ENCODE data around the gene GHDC.
"Not testable (repeated sequence)": the region's sequence is repeated elsewhere in the genome, so short reads cannot be mapped to it uniquely, and the experiment has no call there.

Gene GHDC

GRCh38 chr17:42227849-42228700 is 33.8 kb upstream of the GHDC start:
- H3K36me3 ChIP-seq (ENCODE audit: control insufficient read depth in 1 of 2, insufficient read depth in 2 of 2, low read length in 2 of 2), result peaks cover 9 to 28% of the 10 kb centered on the region in 2 donors
- no peak overlapping the region for H3K9ac ChIP-seq (ENCODE audit: low read depth in 1 of 2, low read length in 2 of 2)
- no peaks in the 10 kb centered on the region for H3K4me1 ChIP-seq (ENCODE audit: control insufficient read depth in 1 of 2, insufficient read depth in 2 of 2, low read length in 2 of 2)
- H3K27me3 ChIP-seq (ENCODE audit: control insufficient read depth in 1 of 2, insufficient read depth in 2 of 2, low read length in 2 of 2), result no peaks in the 10 kb centered on the region
- H3K9me3 ChIP-seq (ENCODE audit: control insufficient read depth in 1 of 2, low read length in 2 of 2), result no peaks in the 10 kb centered on the region
- no peak overlapping the region for H3K27ac ChIP-seq (ENCODE audit: low read depth, low read length)
- no peak overlapping the region for H3K4me3 ChIP-seq (ENCODE audit: low read depth in 1 of 2, low read length in 2 of 2)

GRCh38 chr17:42225646-42226045 is 31.4 kb upstream of the GHDC start:
- H3K9me3 ChIP-seq (ENCODE audit: control insufficient read depth in 1 of 2, low read length in 2 of 2), result no peaks in the 10 kb centered on the region
- no peak overlapping the region for H3K4me3 ChIP-seq (ENCODE audit: low read depth in 1 of 2, low read length in 2 of 2)
- H3K36me3 ChIP-seq (ENCODE audit: control insufficient read depth in 1 of 2, insufficient read depth in 2 of 2, low read length in 2 of 2), result peaks cover 9 to 36% of the 10 kb centered on the region in 2 donors
- no peaks in the 10 kb centered on the region for H3K27me3 ChIP-seq (ENCODE audit: control insufficient read depth in 1 of 2, insufficient read depth in 2 of 2, low read length in 2 of 2)
- no peak overlapping the region for H3K27ac ChIP-seq (ENCODE audit: low read depth, low read length)
- H3K9ac ChIP-seq (ENCODE audit: low read depth in 1 of 2, low read length in 2 of 2), result no peak overlapping the region
- peaks cover 0 to 4% of the 10 kb centered on the region in 2 donors for H3K4me1 ChIP-seq (ENCODE audit: control insufficient read depth in 1 of 2, insufficient read depth in 2 of 2, low read length in 2 of 2)

GRCh38 chr17:42224651-42225050 is 30.4 kb upstream of the GHDC start:
- Histone ChIP-seq H3K27me3 (ENCODE audit: control insufficient read depth in 1 of 2, insufficient read depth in 2 of 2, low read length in 2 of 2) (no peaks in the 10 kb centered on the region), H3K27ac (ENCODE audit: low read depth, low read length) (no peak overlapping the region), H3K9ac (ENCODE audit: low read depth in 1 of 2, low read length in 2 of 2) (no peak overlapping the region), H3K4me1 (ENCODE audit: control insufficient read depth in 1 of 2, insufficient read depth in 2 of 2, low read length in 2 of 2) (peaks cover 0 to 4% of the 10 kb centered on the region in 2 donors), H3K36me3 (ENCODE audit: control insufficient read depth in 1 of 2, insufficient read depth in 2 of 2, low read length in 2 of 2) (peaks cover 9 to 36% of the 10 kb centered on the region in 2 donors), H3K4me3 (ENCODE audit: low read depth in 1 of 2, low read length in 2 of 2) (no peak overlapping the region), H3K9me3 (ENCODE audit: control insufficient read depth in 1 of 2, low read length in 2 of 2) (no peaks in the 10 kb centered on the region)

GRCh38 chr17:42221886-42222745 is 27.8 kb upstream of the GHDC start:
- Histone ChIP-seq H3K9me3 (ENCODE audit: control insufficient read depth in 1 of 2, low read length in 2 of 2) (no peaks in the 10 kb centered on the region), H3K36me3 (ENCODE audit: control insufficient read depth in 1 of 2, insufficient read depth in 2 of 2, low read length in 2 of 2) (peaks cover 11 to 46% of the 10 kb centered on the region in 2 donors), H3K4me3 (ENCODE audit: low read depth in 1 of 2, low read length in 2 of 2) (no peak overlapping the region), H3K4me1 (ENCODE audit: control insufficient read depth in 1 of 2, insufficient read depth in 2 of 2, low read length in 2 of 2) (peaks cover 0 to 4% of the 10 kb centered on the region in 2 donors), H3K9ac (ENCODE audit: low read depth in 1 of 2, low read length in 2 of 2) (no peak overlapping the region), H3K27me3 (ENCODE audit: control insufficient read depth in 1 of 2, insufficient read depth in 2 of 2, low read length in 2 of 2) (no peaks in the 10 kb centered on the region), H3K27ac (ENCODE audit: low read depth, low read length) (no peak overlapping the region)

GRCh38 chr17:42219280-42219679 is 25.0 kb upstream of the GHDC start:
- H3K27me3 ChIP-seq (ENCODE audit: control insufficient read depth in 1 of 2, insufficient read depth in 2 of 2, low read length in 2 of 2); H3K9ac ChIP-seq (ENCODE audit: low read depth in 1 of 2, low read length in 2 of 2); H3K27ac ChIP-seq (ENCODE audit: low read depth, low read length); H3K9me3 ChIP-seq (ENCODE audit: control insufficient read depth in 1 of 2, low read length in 2 of 2); H3K4me1 ChIP-seq (ENCODE audit: control insufficient read depth in 1 of 2, insufficient read depth in 2 of 2, low read length in 2 of 2); H3K4me3 ChIP-seq (ENCODE audit: low read depth in 1 of 2, low read length in 2 of 2): not testable (repeated sequence)
- peaks cover 8 to 59% of the 10 kb centered on the region in 2 donors for H3K36me3 ChIP-seq (ENCODE audit: control insufficient read depth in 1 of 2, insufficient read depth in 2 of 2, low read length in 2 of 2)

- Histone ChIP-seq H3K9ac (ENCODE audit: low read depth in 1 of 2, low read length in 2 of 2) (no peak overlapping the region), H3K27me3 (ENCODE audit: control insufficient read depth in 1 of 2, insufficient read depth in 2 of 2, low read length in 2 of 2) (no peaks in the 10 kb centered on the region), H3K27ac (ENCODE audit: low read depth, low read length) (no peak overlapping the region), H3K9me3 (ENCODE audit: control insufficient read depth in 1 of 2, low read length in 2 of 2) (no peaks in the 10 kb centered on the region), H3K4me1 (ENCODE audit: control insufficient read depth in 1 of 2, insufficient read depth in 2 of 2, low read length in 2 of 2) (no peaks in the 10 kb centered on the region), H3K4me3 (ENCODE audit: low read depth in 1 of 2, low read length in 2 of 2) (no peak overlapping the region), H3K36me3 (ENCODE audit: control insufficient read depth in 1 of 2, insufficient read depth in 2 of 2, low read length in 2 of 2) (peaks cover 14 to 57% of the 10 kb centered on the region in 2 donors)
Measured at GRCh38 chr17:42214156-42214555, 19.9 kb upstream of the GHDC start.

- Histone ChIP-seq H3K4me3 (ENCODE audit: low read depth in 1 of 2, low read length in 2 of 2) (no peak overlapping the region), H3K27ac (ENCODE audit: low read depth, low read length) (peak overlapping the region; percentile 27), H3K27me3 (ENCODE audit: control insufficient read depth in 1 of 2, insufficient read depth in 2 of 2, low read length in 2 of 2) (no peaks in the 10 kb centered on the region), H3K9me3 (ENCODE audit: control insufficient read depth in 1 of 2, low read length in 2 of 2) (no peaks in the 10 kb centered on the region), H3K36me3 (ENCODE audit: control insufficient read depth in 1 of 2, insufficient read depth in 2 of 2, low read length in 2 of 2) (peaks cover 17 to 50% of the 10 kb centered on the region in 2 donors), H3K9ac (ENCODE audit: low read depth in 1 of 2, low read length in 2 of 2) (no peak overlapping the region), H3K4me1 (ENCODE audit: control insufficient read depth in 1 of 2, insufficient read depth in 2 of 2, low read length in 2 of 2) (no peaks in the 10 kb centered on the region)
Measured at GRCh38 chr17:42212382-42212781, 18.1 kb upstream of the GHDC start.

- H3K9ac ChIP-seq (ENCODE audit: low read depth in 1 of 2, low read length in 2 of 2); H3K4me1 ChIP-seq (ENCODE audit: control insufficient read depth in 1 of 2, insufficient read depth in 2 of 2, low read length in 2 of 2); H3K9me3 ChIP-seq (ENCODE audit: control insufficient read depth in 1 of 2, low read length in 2 of 2); H3K4me3 ChIP-seq (ENCODE audit: low read depth in 1 of 2, low read length in 2 of 2); H3K27me3 ChIP-seq (ENCODE audit: control insufficient read depth in 1 of 2, insufficient read depth in 2 of 2, low read length in 2 of 2): not testable (repeated sequence)
- Histone ChIP-seq H3K27ac (ENCODE audit: low read depth, low read length) (peak overlapping the region; percentile 27), H3K36me3 (ENCODE audit: control insufficient read depth in 1 of 2, insufficient read depth in 2 of 2, low read length in 2 of 2) (peaks cover 16 to 49% of the 10 kb centered on the region in 2 donors)
Measured at GRCh38 chr17:42211921-42212341, 17.6 kb upstream of the GHDC start.

- no peak overlapping the region for H3K4me3 ChIP-seq (ENCODE audit: low read depth in 1 of 2, low read length in 2 of 2)
- no peaks in the 10 kb centered on the region for H3K27me3 ChIP-seq (ENCODE audit: control insufficient read depth in 1 of 2, insufficient read depth in 2 of 2, low read length in 2 of 2)
- no peak overlapping the region for H3K9ac ChIP-seq (ENCODE audit: low read depth in 1 of 2, low read length in 2 of 2)
- H3K36me3 ChIP-seq (ENCODE audit: control insufficient read depth in 1 of 2, insufficient read depth in 2 of 2, low read length in 2 of 2), result peaks cover 16 to 38% of the 10 kb centered on the region in 2 donors
- H3K27ac ChIP-seq (ENCODE audit: low read depth, low read length), result no peak overlapping the region
- H3K9me3 ChIP-seq (ENCODE audit: control insufficient read depth in 1 of 2, low read length in 2 of 2), result no peaks in the 10 kb centered on the region
- H3K4me1 ChIP-seq (ENCODE audit: control insufficient read depth in 1 of 2, insufficient read depth in 2 of 2, low read length in 2 of 2), result no peaks in the 10 kb centered on the region
Measured at GRCh38 chr17:42210046-42210445, 15.8 kb upstream of the GHDC start.

GRCh38 chr17:42206153-42206612 is 11.9 kb upstream of the GHDC start:
- H3K27ac ChIP-seq (ENCODE audit: low read depth, low read length); H3K4me1 ChIP-seq (ENCODE audit: control insufficient read depth in 1 of 2, insufficient read depth in 2 of 2, low read length in 2 of 2): not testable (repeated sequence)
- peaks cover 22 to 53% of the 10 kb centered on the region in 2 donors for H3K36me3 ChIP-seq (ENCODE audit: control insufficient read depth in 1 of 2, insufficient read depth in 2 of 2, low read length in 2 of 2)

More at GRCh38 chr17:42206153-42206612, 11.9 kb upstream of the GHDC start:
- not testable (repeated sequence) for H3K27me3 ChIP-seq (ENCODE audit: control insufficient read depth in 1 of 2, insufficient read depth in 2 of 2, low read length in 2 of 2); H3K9ac ChIP-seq (ENCODE audit: low read depth in 1 of 2, low read length in 2 of 2); H3K9me3 ChIP-seq (ENCODE audit: control insufficient read depth in 1 of 2, low read length in 2 of 2); H3K4me3 ChIP-seq (ENCODE audit: low read depth in 1 of 2, low read length in 2 of 2)

Measured in duodenal mucosa (tissue), 2 donors.